IMR-90 (cell line): ENCODE measurements around the gene TUSC2. TPM values are rescaled to one million over a fixed set of nuclear protein-coding genes. Genes with fewer than 3 reads are reported as not detected.

Experiments
- ATAC-seq: fragments of 200-7000 bp; cut with Tn5 transposase; 2 replicates; pipeline ENCODE4 v1.9.1; 2020; ENCODE audit warnings: low read depth, mild to moderate bottlenecking, moderate library complexity
- BruUV-seq: library from RNA; stranded (reverse); fragments of 400-500 nt; replicated peaks from 2 replicates; lab custom pipeline; 2021; lab: Mats Ljungman, UMichigan
- CTCF ChIA-PET: fragments of 300-600 bp; formaldehyde crosslinking; extraction: SDS; loops from one replicate; lab custom pipeline; 2021; ENCODE audit warnings: antibody characterized with exemption; lab: Yijun Ruan, JAX
- POLR2A ChIA-PET: fragments of 300-600 bp; sonication (Branson Sonifier 250); formaldehyde crosslinking; loops from one replicate; lab custom pipeline; 2022; ENCODE audit warnings: antibody characterized with exemption; ENCODE audit not compliant: unreplicated experiment; lab: Charles Lee
- DNase-seq: peaks from one replicate; pipeline ENCODE4 v3.0.0; 2013
- H2AFZ ChIP-seq: replicated peaks from 2 replicates; pipeline ENCODE3; 2013; ENCODE audit warnings: low read length, mild to moderate bottlenecking; ENCODE audit not compliant: poor library complexity
- H2AK5ac ChIP-seq: 2 replicates; pipeline ENCODE4 v1.6.1; 2013; ENCODE audit warnings: low read depth, low read length, inconsistent platforms
- H2AK9ac ChIP-seq: replicated peaks from 2 replicates; pipeline ENCODE3; 2013; ENCODE audit warnings: mild to moderate bottlenecking, low read depth, low read length, moderate library complexity; ENCODE audit not compliant: poor library complexity
- H2BK120ac ChIP-seq: 2 replicates; pipeline ENCODE4 v1.6.1; 2013; ENCODE audit warnings: low read depth, low read length, inconsistent platforms
- H2BK15ac ChIP-seq: 3 replicates; pipeline ENCODE4 v1.6.1; 2013; ENCODE audit warnings: low read depth, low read length, inconsistent platforms
- H2BK20ac ChIP-seq: 2 replicates; pipeline ENCODE4 v1.6.1; 2013; ENCODE audit warnings: low read depth, mild to moderate bottlenecking, inconsistent platforms, low read length, moderate library complexity
- H2BK5ac ChIP-seq: 2 replicates; pipeline ENCODE4 v1.6.1; 2013; ENCODE audit warnings: mild to moderate bottlenecking, low read depth, low read length, inconsistent platforms; ENCODE audit not compliant: poor library complexity, severe bottlenecking
- H3K14ac ChIP-seq: replicated peaks from 2 replicates; pipeline ENCODE4 v1.6.1; 2013; ENCODE audit warnings: low read depth, low read length, inconsistent platforms
- H3K18ac ChIP-seq: 2 replicates; pipeline ENCODE4 v1.6.1; 2013; ENCODE audit warnings: low read depth, low read length, control low read depth
- H3K23ac ChIP-seq: 2 replicates; pipeline ENCODE4 v1.6.1; 2013; ENCODE audit warnings: low read depth, low read length, inconsistent platforms
- H3K27ac ChIP-seq: 2 replicates; pipeline ENCODE4 v1.5.1; 2013; ENCODE audit warnings: mild to moderate bottlenecking, control low read depth, low read length; ENCODE audit not compliant: insufficient read depth
- H3K27me3 ChIP-seq: 2 replicates; pipeline ENCODE4 v1.6.1; 2013; ENCODE audit warnings: low read length; ENCODE audit not compliant: control insufficient read depth, insufficient read depth
- H3K36me3 ChIP-seq: 2 replicates; pipeline ENCODE4 v1.6.1; 2013; ENCODE audit warnings: low read length, mixed read lengths; ENCODE audit not compliant: control insufficient read depth, insufficient read depth
- H3K4ac ChIP-seq: 2 replicates; pipeline ENCODE4 v1.6.1; 2013; ENCODE audit warnings: low read depth, low read length, inconsistent platforms
- H3K4me1 ChIP-seq: 2 replicates; pipeline ENCODE4 v1.6.1; 2013; ENCODE audit warnings: low read length, mixed read lengths; ENCODE audit not compliant: control insufficient read depth, insufficient read depth
- H3K4me2 ChIP-seq: 2 replicates; pipeline ENCODE4 v1.6.1; 2013; ENCODE audit warnings: low read depth, mild to moderate bottlenecking, control low read depth, low read length, moderate library complexity
- H3K4me3 ChIP-seq: 2 replicates; pipeline ENCODE4 v1.5.1; 2013; ENCODE audit warnings: low read depth, mild to moderate bottlenecking, control low read depth, low read length, moderate library complexity; ENCODE audit not compliant: insufficient read depth
- H3K56ac ChIP-seq: 2 replicates; pipeline ENCODE4 v1.6.1; 2013; ENCODE audit warnings: low read length, inconsistent platforms; ENCODE audit not compliant: insufficient read depth; ENCODE audit errors: extremely low read depth
- H3K79me1 ChIP-seq, 2 experiments: 2 replicates each; pipeline ENCODE4 v1.6.1; 2013; ENCODE audit warnings: low read length in 2 of 2, inconsistent platforms in 1 of 2, low read depth in 1 of 2
- H3K9ac ChIP-seq: 2 replicates; pipeline ENCODE4 v1.6.1; 2013; ENCODE audit warnings: low read depth, low read length, control low read depth
- H3K9me1 ChIP-seq: 2 replicates; pipeline ENCODE4 v1.6.1; 2013; ENCODE audit warnings: low read length, inconsistent platforms; ENCODE audit not compliant: insufficient read depth
- H3K9me3 ChIP-seq: 2 replicates; pipeline ENCODE4 v1.6.1; 2013; ENCODE audit warnings: low read length; ENCODE audit not compliant: control insufficient read depth, insufficient read depth
- H4K20me1 ChIP-seq: 2 replicates; pipeline ENCODE4 v1.6.1; 2013; ENCODE audit warnings: low read length, inconsistent platforms; ENCODE audit not compliant: insufficient read depth
- H4K5ac ChIP-seq: 2 replicates; pipeline ENCODE4 v1.6.1; 2013; ENCODE audit warnings: mild to moderate bottlenecking, low read depth, low read length, control low read depth
- H4K8ac ChIP-seq, 2 experiments: 2 replicates each; pipeline ENCODE4 v1.6.1; 2013; ENCODE audit warnings: low read depth in 2 of 2, low read length in 2 of 2, control low read depth in 1 of 2, inconsistent platforms in 1 of 2
- H4K91ac ChIP-seq: 2 replicates; pipeline ENCODE4 v1.6.1; 2013; ENCODE audit warnings: low read depth, low read length, inconsistent platforms; ENCODE audit not compliant: insufficient read depth
- NFE2L2 ChIP-seq: fragments of 150-350 bp; IDR thresholded peaks from 2 replicates; pipeline ENCODE4 v1.6.1; 2016; ENCODE audit warnings: low read depth, mild to moderate bottlenecking, low read length
- RAD21 ChIP-seq: IDR thresholded peaks from 2 replicates; pipeline ENCODE4 v1.6.1; 2012; ENCODE audit warnings: low read length, improper control_type of control experiment
- WGBS, 2 experiments: methylation state at CpG; one replicate each; pipeline versions ENCODE4 v1.1.5 to v1.1.7; 2013; ENCODE audit warnings: missing lambda C conversion rate in 2 of 2; ENCODE audit not compliant: insufficient read length in 1 of 2; ENCODE audit errors: extremely low coverage in 2 of 2; 5-methylcytosine and 5-hydroxymethylcytosine counted together
- dilution Hi-C: fragments of 300-500 bp; cut with HindIII; formaldehyde crosslinking; loops from one replicate; pipeline ENCODE4 v1.14.3; 2018; ENCODE audit warnings: low sequenced_read_pairs; ENCODE audit not compliant: unreplicated experiment
- in situ Hi-C: fragments of 300-500 bp; cut with MboI; formaldehyde crosslinking; loops from 3 replicates; pipeline ENCODE4 v1.14.3; 2019; ENCODE audit warnings: low sequenced_read_pairs, inconsistent platforms, mixed read lengths
- intact Hi-C: fragments of 100-400 bp; cut with micrococcal nuclease; formaldehyde crosslinking; loops from 2 replicates; pipeline ENCODE4 v1.10.0; 2022
- polyA plus RNA-seq, 3 experiments: library from polyadenylated mRNA; depleted of rRNA; stranded (reverse); fragments of >200 nt; gene quantifications; 2 replicates each; pipeline ENCODE4 v1.2.3, GENCODE V29; 2012; ENCODE audit warnings: low replicate concordance in 1 of 3
- total RNA-seq: library from RNA; depleted of rRNA; stranded (reverse); fragments of >200 nt; gene quantifications from 2 replicates; pipeline ENCODE4 v1.2.3, GENCODE V29; 2012
- TF ChIP-seq, protein P1 (sequence below): conservative IDR thresholded peaks from 2 replicates; pipeline ENCODE4 v1.5.1; 2012; ENCODE audit warnings: mild to moderate bottlenecking, low read depth, low read length, improper control_type of control experiment
- TF ChIP-seq, protein P2 (sequence below): fragments of 150-350 bp; IDR thresholded peaks from 2 replicates; pipeline ENCODE4 v1.6.1; 2016; ENCODE audit warnings: low read depth, mild to moderate bottlenecking, low read length, moderate library complexity, borderline replicate concordance

TUSC2 gene
- total and polyA plus RNA-seq, 2 of the 4 experiments (the other 2 are of a cell fraction) = 13.4 to 24.0 TPM

GRCh38 chr3:50341537-50341936 is 13.5 kb upstream of the TUSC2 start:
- Histone ChIP-seq H2BK15ac (no peak overlapping the region), H4K8ac (peak overlapping the region; percentile 59 to 97; a peak in 2 of 4 replicates), H2BK120ac (no peak overlapping the region), H2AK5ac (0 out of 2 replicates have a peak overlapping the region, but pooled peaks have one; percentile 43), H3K27ac (no peak overlapping the region), H4K91ac (no peak overlapping the region), H3K4me1 (peaks cover 18% of the 10 kb centered on the region), H3K36me3 (no peaks in the 10 kb centered on the region), H4K20me1 (peaks cover 2% of the 10 kb centered on the region; the same call in 1 of the 2 replicates), H3K79me1 (peaks cover 8 to 31% of the 10 kb centered on the region in 2 experiments; a peak in 3 of 4 replicates), H3K23ac (0 out of 2 replicates have a peak overlapping the region, but pooled peaks have one; percentile 62), H3K9me3 (no peaks in the 10 kb centered on the region), H2BK5ac (no peak overlapping the region), H3K4me2 (no peak overlapping the region), H3K56ac (no peak overlapping the region), H4K5ac (no peak overlapping the region), H3K18ac (no peak overlapping the region), H3K14ac (no peak overlapping the region), H3K4ac (peak overlapping the region; percentile 81), H3K4me3 (no peak overlapping the region), H3K9ac (no peak overlapping the region), H2BK20ac (no peak overlapping the region), H2AK9ac (peak overlapping the region; percentile 23), H3K27me3 (no peaks in the 10 kb centered on the region), H2AFZ (peak overlapping the region; percentile 94), H3K9me1 (peaks cover 11% of the 10 kb centered on the region)
- POLR2A ChIA-PET = no interaction called here
- no TSS peak for BruUV-seq
- TF ChIP-seq NFE2L2 (no peak), RAD21 (no peak)
- TF ChIP-seq, protein P1, sequence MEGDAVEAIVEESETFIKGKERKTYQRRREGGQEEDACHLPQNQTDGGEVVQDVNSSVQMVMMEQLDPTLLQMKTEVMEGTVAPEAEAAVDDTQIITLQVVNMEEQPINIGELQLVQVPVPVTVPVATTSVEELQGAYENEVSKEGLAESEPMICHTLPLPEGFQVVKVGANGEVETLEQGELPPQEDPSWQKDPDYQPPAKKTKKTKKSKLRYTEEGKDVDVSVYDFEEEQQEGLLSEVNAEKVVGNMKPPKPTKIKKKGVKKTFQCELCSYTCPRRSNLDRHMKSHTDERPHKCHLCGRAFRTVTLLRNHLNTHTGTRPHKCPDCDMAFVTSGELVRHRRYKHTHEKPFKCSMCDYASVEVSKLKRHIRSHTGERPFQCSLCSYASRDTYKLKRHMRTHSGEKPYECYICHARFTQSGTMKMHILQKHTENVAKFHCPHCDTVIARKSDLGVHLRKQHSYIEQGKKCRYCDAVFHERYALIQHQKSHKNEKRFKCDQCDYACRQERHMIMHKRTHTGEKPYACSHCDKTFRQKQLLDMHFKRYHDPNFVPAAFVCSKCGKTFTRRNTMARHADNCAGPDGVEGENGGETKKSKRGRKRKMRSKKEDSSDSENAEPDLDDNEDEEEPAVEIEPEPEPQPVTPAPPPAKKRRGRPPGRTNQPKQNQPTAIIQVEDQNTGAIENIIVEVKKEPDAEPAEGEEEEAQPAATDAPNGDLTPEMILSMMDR = no peak
- TF ChIP-seq, protein P2, sequence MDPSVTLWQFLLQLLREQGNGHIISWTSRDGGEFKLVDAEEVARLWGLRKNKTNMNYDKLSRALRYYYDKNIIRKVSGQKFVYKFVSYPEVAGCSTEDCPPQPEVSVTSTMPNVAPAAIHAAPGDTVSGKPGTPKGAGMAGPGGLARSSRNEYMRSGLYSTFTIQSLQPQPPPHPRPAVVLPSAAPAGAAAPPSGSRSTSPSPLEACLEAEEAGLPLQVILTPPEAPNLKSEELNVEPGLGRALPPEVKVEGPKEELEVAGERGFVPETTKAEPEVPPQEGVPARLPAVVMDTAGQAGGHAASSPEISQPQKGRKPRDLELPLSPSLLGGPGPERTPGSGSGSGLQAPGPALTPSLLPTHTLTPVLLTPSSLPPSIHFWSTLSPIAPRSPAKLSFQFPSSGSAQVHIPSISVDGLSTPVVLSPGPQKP = no peak
- no peak for ATAC-seq
- 100% methylated on average over 2 of the region's 9 CpGs; no CpG with 5 or more reads in 1 of the 2 experiments for WGBS, 2 experiments
- dilution Hi-C loops = no loop called here
- CTCF ChIA-PET = no interaction called here
- intact Hi-C loops = no loop called here
- no peak for DNase-seq
- in situ Hi-C loops = loop anchor here (25.0 kb wide), 3 partner anchors 1046 to 1821 kb away; partner anchors contain the start of genes ABHD14B, GPR62, MANF and PCBP4
